Activated T-helper 2 cell treated with anti-CD3 and anti-CD28 coated beads, Interferon-gamma antibody, Interleukin-2, Interleukin-4, amounts not matched to agents 10 μg/mL and 5 μg/mL and 100 μg/mL, durations not matched to agents 14 hours and 24 hours and 36 hours (primary cell): Measurements from ENCODE around the gene AHR. TPM values are rescaled to one million over a fixed set of nuclear protein-coding genes. Genes with fewer than 3 reads are reported as not detected.
"Not testable (repeated sequence)": the region's sequence is repeated elsewhere in the genome, so short reads cannot be mapped to it uniquely, and the experiment has no call there.

Source experiments
- DNase-seq: peaks from one replicate; pipeline ENCODE4 v3.0.0; 2021; ENCODE audit warnings: low spot score
- H3K27ac Mint-ChIP-seq: one replicate; pipeline ENCODE4 v1.8.0; 2021; ENCODE audit warnings: mixed read lengths
- H3K27me3 Mint-ChIP-seq: one replicate; pipeline ENCODE4 v1.8.0; 2021; ENCODE audit warnings: low read depth, mixed read lengths
- H3K36me3 Mint-ChIP-seq: one replicate; pipeline ENCODE4 v1.8.0; 2021; ENCODE audit warnings: low read depth, mixed read lengths
- H3K4me1 Mint-ChIP-seq: one replicate; pipeline ENCODE4 v1.8.0; 2021; ENCODE audit warnings: low read depth, mixed read lengths
- H3K4me3 Mint-ChIP-seq: one replicate; pipeline ENCODE4 v1.8.0; 2021; ENCODE audit warnings: low read depth, mild to moderate bottlenecking, moderate library complexity, mixed read lengths
- H3K9me3 Mint-ChIP-seq: one replicate; pipeline ENCODE4 v1.8.0; 2021; ENCODE audit warnings: mixed read lengths
- intact Hi-C: fragments of 100-400 bp; cut with micrococcal nuclease; formaldehyde crosslinking; loops from one replicate; pipeline ENCODE4 v1.15.1; 2023
- total RNA-seq: library from RNA; stranded (reverse); gene quantifications from 2 replicates; pipeline ENCODE4 v1.2.3, GENCODE V29; 2022

The AHR gene
- total RNA-seq, 1 donor from 2014 or later: 37.2 TPM

- intact Hi-C loops: no loop called here
- H3K27ac Mint-ChIP-seq: no peak overlapping the region
Measured at GRCh38 chr7:17374157-17374556, 75.7 kb downstream of the AHR start.

GRCh38 chr7:17374654-17375053, 76.2 kb downstream of the AHR start:
- Mint-ChIP-seq H3K4me3 (no peak overlapping the region), H3K4me1 (peaks cover 6% of the 10 kb centered on the region), H3K27me3 (peaks cover 6% of the 10 kb centered on the region), H3K27ac (no peak overlapping the region), H3K36me3 (no peaks in the 10 kb centered on the region), H3K9me3 (no peaks in the 10 kb centered on the region)
- intact Hi-C loops: no loop called here
- DNase-seq: no peak

More at GRCh38 chr7:17374157-17374556, 75.7 kb downstream of the AHR start:
- Mint-ChIP-seq H3K4me1 (peaks cover 6% of the 10 kb centered on the region), H3K9me3 (no peaks in the 10 kb centered on the region), H3K36me3 (no peaks in the 10 kb centered on the region), H3K4me3 (no peak overlapping the region), H3K27me3 (peaks cover 6% of the 10 kb centered on the region)
- no peak for DNase-seq

GRCh38 chr7:17376595-17376994, 78.1 kb downstream of the AHR start:
- intact Hi-C loops: no loop called here
- no peaks in the 10 kb centered on the region for H3K36me3 Mint-ChIP-seq
- no peak for DNase-seq
- no peak overlapping the region for H3K4me3 Mint-ChIP-seq
- no peaks in the 10 kb centered on the region for H3K9me3 Mint-ChIP-seq
- H3K27me3 Mint-ChIP-seq: peaks cover 10% of the 10 kb centered on the region
- no peak overlapping the region for H3K27ac Mint-ChIP-seq
- H3K4me1 Mint-ChIP-seq: peaks cover 4% of the 10 kb centered on the region

- Mint-ChIP-seq H3K27ac (no peak overlapping the region), H3K4me3 (no peak overlapping the region), H3K4me1 (no peaks in the 10 kb centered on the region), H3K27me3 (peaks cover 10% of the 10 kb centered on the region), H3K36me3 (no peaks in the 10 kb centered on the region), H3K9me3 (no peaks in the 10 kb centered on the region)
- intact Hi-C loops: no loop called here
- DNase-seq: no peak
Measured at GRCh38 chr7:17380736-17381662, 82.5 kb downstream of the AHR start.

- H3K36me3 Mint-ChIP-seq, H3K4me1 Mint-ChIP-seq, H3K4me3 Mint-ChIP-seq, DNase-seq, H3K27ac Mint-ChIP-seq, H3K27me3 Mint-ChIP-seq, H3K9me3 Mint-ChIP-seq, intact Hi-C loops: not testable (repeated sequence)
Measured at GRCh38 chr7:17382408-17383354, 84.2 kb downstream of the AHR start.

GRCh38 chr7:17384400-17384799, 85.9 kb downstream of the AHR start:
- no peak for DNase-seq
- intact Hi-C loops: no loop called here

GRCh38 chr7:17385612-17386011, 87.2 kb downstream of the AHR start:
- no peak for DNase-seq
- H3K27me3 Mint-ChIP-seq: peaks cover 12% of the 10 kb centered on the region
- H3K36me3 Mint-ChIP-seq: no peaks in the 10 kb centered on the region
- no peaks in the 10 kb centered on the region for H3K4me1 Mint-ChIP-seq
- H3K9me3 Mint-ChIP-seq: no peaks in the 10 kb centered on the region
- no peak overlapping the region for H3K4me3 Mint-ChIP-seq
- intact Hi-C loops: no loop called here
- no peak overlapping the region for H3K27ac Mint-ChIP-seq

More at GRCh38 chr7:17384400-17384799, 85.9 kb downstream of the AHR start:
- Mint-ChIP-seq H3K9me3 (no peaks in the 10 kb centered on the region), H3K27ac (no peak overlapping the region), H3K36me3 (no peaks in the 10 kb centered on the region), H3K27me3 (peaks cover 12% of the 10 kb centered on the region), H3K4me1 (no peaks in the 10 kb centered on the region), H3K4me3 (no peak overlapping the region)

GRCh38 chr7:17390392-17390791, 91.9 kb downstream of the AHR start:
- Mint-ChIP-seq H3K27ac (no peak overlapping the region), H3K9me3 (peaks cover 24% of the 10 kb centered on the region), H3K27me3 (peaks cover 10% of the 10 kb centered on the region), H3K4me3 (no peak overlapping the region), H3K4me1 (no peaks in the 10 kb centered on the region), H3K36me3 (peaks cover 4% of the 10 kb centered on the region)
- DNase-seq: no peak
- intact Hi-C loops: no loop called here

- H3K4me1 Mint-ChIP-seq: no peaks in the 10 kb centered on the region
- peaks cover 10% of the 10 kb centered on the region for H3K27me3 Mint-ChIP-seq
- peaks cover 4% of the 10 kb centered on the region for H3K36me3 Mint-ChIP-seq
- no peak for DNase-seq
- H3K27ac Mint-ChIP-seq: no peak overlapping the region
- intact Hi-C loops: no loop called here
- H3K9me3 Mint-ChIP-seq: peaks cover 24% of the 10 kb centered on the region
- no peak overlapping the region for H3K4me3 Mint-ChIP-seq
Measured at GRCh38 chr7:17391366-17391765, 92.9 kb downstream of the AHR start.

- Mint-ChIP-seq H3K9me3 (peaks cover 30% of the 10 kb centered on the region), H3K27ac (no peak overlapping the region), H3K4me1 (no peaks in the 10 kb centered on the region), H3K27me3 (peaks cover 6% of the 10 kb centered on the region), H3K4me3 (no peak overlapping the region), H3K36me3 (peaks cover 4% of the 10 kb centered on the region)
- intact Hi-C loops: no loop called here
- no peak for DNase-seq
Measured at GRCh38 chr7:17392846-17393245, 94.4 kb downstream of the AHR start.

GRCh38 chr7:17394563-17394962, 96.1 kb downstream of the AHR start:
- H3K36me3 Mint-ChIP-seq, H3K4me3 Mint-ChIP-seq, DNase-seq, H3K27ac Mint-ChIP-seq, intact Hi-C loops, H3K4me1 Mint-ChIP-seq, H3K27me3 Mint-ChIP-seq: not testable (repeated sequence)
- H3K9me3 Mint-ChIP-seq: peaks cover 30% of the 10 kb centered on the region
